Esophagus squamous epithelium (tissue), 4 donors: ENCODE measurements around the gene IQCH.

Experiments
- CTCF ChIP-seq, 6 experiments: fragments of 450-650 bp in 4 of 6; fragments of 200-600 bp in 2 of 6; sonication (generic) in 2 of 6; IDR thresholded peaks; one replicate each; pipeline ENCODE4 v1.5.1; 2016 to 2019; ENCODE audit warnings: antibody characterized with exemption in 6 of 6, mild to moderate bottlenecking in 4 of 6, moderate library complexity in 4 of 6
- POLR2A ChIP-seq, 4 donors: fragments of 450-650 bp; IDR thresholded peaks; one replicate each; pipeline ENCODE4 v1.6.1; 2017; ENCODE audit warnings: antibody characterized with exemption in 4 of 4, mild to moderate bottlenecking in 4 of 4, moderate library complexity in 3 of 4

- TF ChIP-seq CTCF (IDR thresholded peaks at IDR 0.05) (no peak), POLR2A (IDR thresholded peaks at IDR 0.05) (no peak)
Measured at GRCh38 chr15:67512933-67513714, 258.5 kb downstream of the IQCH start.
